Mucosa of stomach (tissue), 1 donor: ENCODE results near the gene FRMD1.

Experiments used
- H3K27me3 ChIP-seq: one replicate; pipeline ENCODE4 v1.7.0; 2013; ENCODE audit warnings: mild to moderate bottlenecking, low read length; ENCODE audit not compliant: control insufficient read depth, insufficient read depth
- H3K36me3 ChIP-seq: one replicate; pipeline ENCODE4 v1.7.0; 2013; ENCODE audit warnings: low read length; ENCODE audit not compliant: control insufficient read depth, insufficient read depth
- H3K4me1 ChIP-seq: one replicate; pipeline ENCODE4 v1.7.0; 2013; ENCODE audit warnings: mild to moderate bottlenecking, low read length; ENCODE audit not compliant: control insufficient read depth, insufficient read depth
- H3K4me3 ChIP-seq: one replicate; pipeline ENCODE4 v1.7.0; 2013; ENCODE audit warnings: low read length
- H3K9ac ChIP-seq: one replicate; pipeline ENCODE4 v1.7.0; 2013; ENCODE audit warnings: mild to moderate bottlenecking, low read length, moderate library complexity
- H3K9me3 ChIP-seq: one replicate; pipeline ENCODE4 v1.7.0; 2013; ENCODE audit warnings: mild to moderate bottlenecking, low read length, moderate library complexity; ENCODE audit not compliant: control insufficient read depth
- donor health status: Pancreatic carcinoma.

FRMD1 gene

GRCh38 chr6:168007592-168008338, 71.2 kb downstream of the FRMD1 start:
- Histone ChIP-seq H3K27me3 (no peaks in the 10 kb centered on the region), H3K4me3 (no peak overlapping the region), H3K36me3 (no peaks in the 10 kb centered on the region), H3K9me3 (no peaks in the 10 kb centered on the region), H3K4me1 (no peaks in the 10 kb centered on the region), H3K9ac (no peak overlapping the region)

GRCh38 chr6:168005796-168006195, 73.2 kb downstream of the FRMD1 start:
- Histone ChIP-seq H3K4me3 (no peak overlapping the region), H3K9me3 (no peaks in the 10 kb centered on the region), H3K4me1 (no peaks in the 10 kb centered on the region), H3K36me3 (no peaks in the 10 kb centered on the region), H3K27me3 (no peaks in the 10 kb centered on the region), H3K9ac (no peak overlapping the region)

- no peaks in the 10 kb centered on the region for H3K27me3 ChIP-seq
- no peaks in the 10 kb centered on the region for H3K4me1 ChIP-seq
- H3K9ac ChIP-seq: no peak overlapping the region
- H3K9me3 ChIP-seq: no peaks in the 10 kb centered on the region
- H3K36me3 ChIP-seq: no peaks in the 10 kb centered on the region
- no peak overlapping the region for H3K4me3 ChIP-seq
These were observed 74.1 kb downstream of the FRMD1 start for GRCh38 chr6:168004945-168005344.

- H3K27me3 ChIP-seq: no peaks in the 10 kb centered on the region
- no peak overlapping the region for H3K4me3 ChIP-seq
- H3K9ac ChIP-seq: no peak overlapping the region
- H3K4me1 ChIP-seq: no peaks in the 10 kb centered on the region
- no peaks in the 10 kb centered on the region for H3K36me3 ChIP-seq
- H3K9me3 ChIP-seq: no peaks in the 10 kb centered on the region
These were observed 75.0 kb downstream of the FRMD1 start for GRCh38 chr6:168004023-168004422.
